ENCODE results near the gene CHAF1B.

DNA sequence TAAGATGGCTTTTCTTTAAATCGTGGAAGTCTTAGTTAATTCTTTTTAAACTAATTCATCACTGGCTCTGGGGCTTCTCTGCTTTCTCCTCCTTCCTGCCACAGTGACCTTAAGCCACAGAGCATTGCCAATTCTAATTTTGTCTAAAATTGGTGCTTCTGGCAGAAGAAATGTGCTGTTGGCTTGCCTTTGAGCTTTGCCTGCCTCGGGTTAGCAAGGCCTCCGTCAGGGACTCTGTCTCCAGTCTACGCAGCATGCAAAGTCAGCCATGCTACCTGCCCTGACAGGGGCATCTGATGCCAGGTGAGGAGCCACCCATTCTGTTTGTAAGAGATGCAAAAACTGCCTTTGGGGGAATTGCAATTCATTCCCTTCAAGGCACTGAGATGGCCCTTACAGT, 69.5 kb downstream of the CHAF1B start:
- TF ChIP-seq, protein P1, sequence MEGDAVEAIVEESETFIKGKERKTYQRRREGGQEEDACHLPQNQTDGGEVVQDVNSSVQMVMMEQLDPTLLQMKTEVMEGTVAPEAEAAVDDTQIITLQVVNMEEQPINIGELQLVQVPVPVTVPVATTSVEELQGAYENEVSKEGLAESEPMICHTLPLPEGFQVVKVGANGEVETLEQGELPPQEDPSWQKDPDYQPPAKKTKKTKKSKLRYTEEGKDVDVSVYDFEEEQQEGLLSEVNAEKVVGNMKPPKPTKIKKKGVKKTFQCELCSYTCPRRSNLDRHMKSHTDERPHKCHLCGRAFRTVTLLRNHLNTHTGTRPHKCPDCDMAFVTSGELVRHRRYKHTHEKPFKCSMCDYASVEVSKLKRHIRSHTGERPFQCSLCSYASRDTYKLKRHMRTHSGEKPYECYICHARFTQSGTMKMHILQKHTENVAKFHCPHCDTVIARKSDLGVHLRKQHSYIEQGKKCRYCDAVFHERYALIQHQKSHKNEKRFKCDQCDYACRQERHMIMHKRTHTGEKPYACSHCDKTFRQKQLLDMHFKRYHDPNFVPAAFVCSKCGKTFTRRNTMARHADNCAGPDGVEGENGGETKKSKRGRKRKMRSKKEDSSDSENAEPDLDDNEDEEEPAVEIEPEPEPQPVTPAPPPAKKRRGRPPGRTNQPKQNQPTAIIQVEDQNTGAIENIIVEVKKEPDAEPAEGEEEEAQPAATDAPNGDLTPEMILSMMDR (IDR thresholded peaks at IDR 0.05): no peak
- TF ChIP-seq POLR2AphosphoS5 (IDR thresholded peaks at IDR 0.05): no peak

All from transverse colon (tissue), 4 donors.